HK-2 (cell line): Measurements from ENCODE around the gene ZNF808.
A peak's percentile ranks its signal among the peaks of the same experiment; 100 is the strongest.
"Not testable (repeated sequence)": the region's sequence is repeated elsewhere in the genome, so short reads cannot be mapped to it uniquely, and the experiment has no call there.

Source experiments
- DNase-seq: peaks from one replicate; pipeline ENCODE4 v3.0.0-alpha.2; 2018; ENCODE audit not compliant: unreplicated experiment

ZNF808 gene

DNA sequence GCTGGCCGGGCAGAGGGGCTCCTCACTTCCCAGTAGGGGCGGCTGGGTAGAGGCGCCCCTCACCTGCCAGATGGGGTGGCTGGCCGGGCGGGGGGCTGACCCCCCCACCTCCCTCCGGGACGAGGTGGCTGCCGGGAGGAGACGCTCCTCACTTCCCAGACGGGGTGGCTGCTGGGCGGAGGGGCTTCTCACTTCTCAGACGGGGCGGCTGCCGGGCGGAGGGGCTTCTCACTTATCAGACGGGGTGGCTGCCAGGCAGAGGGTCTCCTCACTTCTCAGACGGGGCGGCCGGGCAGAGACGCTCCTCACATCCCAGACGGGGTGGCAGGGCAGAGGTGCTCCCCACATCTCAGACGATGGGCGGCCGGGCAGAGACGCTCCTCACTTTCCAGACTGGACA, 66.0 kb downstream of the ZNF808 start:
- DNase-seq, result not testable (repeated sequence)

DNA sequence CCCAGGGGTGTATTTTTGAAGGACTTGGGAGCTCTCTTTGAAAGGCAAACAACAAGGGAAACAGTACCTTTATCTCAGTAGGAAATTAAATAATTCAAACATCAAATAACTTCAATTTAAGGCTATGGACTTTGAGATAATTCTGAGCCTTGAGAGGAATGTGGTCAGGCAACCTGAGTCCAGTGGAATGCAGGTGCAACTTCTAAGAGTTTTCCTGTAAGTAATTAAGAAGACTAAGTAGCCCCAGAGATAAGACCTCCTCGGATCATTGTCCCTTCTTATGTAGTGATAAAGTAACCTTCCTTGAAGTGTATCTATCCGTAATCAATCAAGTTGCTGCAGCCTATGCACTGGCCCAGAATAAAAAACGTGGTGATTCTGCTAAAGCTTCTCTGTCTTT, 71.8 kb downstream of the ZNF808 start:
- no peak for DNase-seq

DNA sequence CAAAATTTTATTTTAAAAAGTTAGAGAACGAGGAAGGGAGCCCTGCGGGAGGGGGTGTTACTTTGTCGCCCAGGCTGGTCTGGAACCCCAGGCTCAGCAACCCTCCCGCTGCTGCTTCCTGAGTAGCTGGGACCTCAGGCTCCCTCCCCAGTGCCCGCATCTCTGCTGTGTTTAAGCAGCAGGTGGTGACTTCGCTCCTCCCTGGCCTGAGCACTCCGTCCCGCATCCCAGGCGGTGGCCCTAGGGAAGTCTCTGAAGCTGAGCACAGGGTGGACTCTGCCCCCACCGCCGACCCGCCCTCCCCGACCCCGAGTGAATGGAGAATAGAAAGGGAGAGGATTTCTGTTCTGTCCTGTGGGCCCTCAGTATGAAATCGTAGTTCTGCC, 73.2 kb downstream of the ZNF808 start:
- DNase-seq, result no peak

DNA sequence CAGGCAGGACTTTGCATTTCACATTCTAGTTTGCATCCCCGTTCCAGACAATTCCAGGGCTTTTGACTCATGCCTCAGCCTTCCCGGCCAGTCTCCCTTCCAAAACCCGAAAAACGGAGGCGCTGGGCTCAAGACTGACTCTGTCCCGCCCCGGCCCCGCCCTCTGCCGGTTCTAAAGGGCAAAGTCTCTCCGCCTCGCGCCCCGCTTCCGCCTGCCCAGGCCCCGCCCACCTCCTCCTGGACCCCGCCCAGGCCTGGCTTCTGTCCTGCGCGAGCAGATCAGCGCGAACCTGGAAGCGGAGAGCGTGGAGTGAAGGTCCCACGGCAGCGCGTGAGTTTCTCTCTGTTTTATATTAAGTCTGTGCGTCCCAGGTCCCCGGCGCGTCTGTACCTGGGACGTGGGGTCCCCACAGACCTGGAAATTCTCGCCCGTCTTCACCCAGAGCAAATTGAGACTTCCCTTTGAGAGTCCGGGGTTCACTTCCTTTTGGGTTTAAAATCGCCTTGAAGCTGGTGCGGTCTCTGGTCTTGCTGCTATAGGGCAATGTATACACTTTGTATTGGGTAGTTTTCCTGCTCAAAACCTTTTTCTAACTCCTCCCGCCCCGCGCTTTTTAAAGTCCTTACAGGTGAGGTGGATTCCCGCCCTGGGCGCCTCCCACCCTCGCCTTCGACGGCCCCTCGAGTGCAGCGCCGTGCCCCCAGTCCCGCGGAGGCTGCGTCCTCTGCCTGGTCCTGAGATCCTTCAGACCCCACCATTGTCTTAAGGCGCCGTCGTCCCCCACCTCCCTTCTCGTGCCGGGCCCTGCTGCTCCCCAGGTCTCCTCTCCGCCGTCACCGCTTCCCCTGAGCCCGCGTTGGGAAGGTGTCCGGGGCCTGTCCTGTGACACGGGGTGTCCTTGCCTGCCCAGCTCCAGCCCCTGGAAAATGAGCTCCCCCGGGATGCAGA, 73.8 kb downstream of the ZNF808 start:
- peak; percentile 93 for DNase-seq

DNA sequence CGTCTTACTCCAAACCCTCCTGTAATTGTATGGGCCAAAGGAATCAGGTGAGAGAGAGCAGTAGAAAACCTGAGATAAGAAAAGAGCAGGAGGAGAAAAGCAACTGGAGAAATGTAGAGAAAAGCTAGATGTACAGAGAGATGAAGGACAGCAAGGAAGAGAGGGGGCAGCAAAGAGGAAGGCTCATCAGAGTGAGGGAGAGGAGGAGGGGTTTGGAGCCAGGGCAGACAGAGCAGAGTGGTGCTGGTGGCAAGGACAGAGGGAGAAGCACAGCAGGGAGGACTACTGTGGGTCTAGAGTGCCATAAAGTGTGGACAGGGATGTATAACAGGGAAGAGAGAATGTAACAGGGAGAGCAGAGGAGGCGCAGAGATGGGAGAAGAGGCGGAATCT, 74.5 kb downstream of the ZNF808 start:
- DNase-seq, result not testable (repeated sequence)

DNA sequence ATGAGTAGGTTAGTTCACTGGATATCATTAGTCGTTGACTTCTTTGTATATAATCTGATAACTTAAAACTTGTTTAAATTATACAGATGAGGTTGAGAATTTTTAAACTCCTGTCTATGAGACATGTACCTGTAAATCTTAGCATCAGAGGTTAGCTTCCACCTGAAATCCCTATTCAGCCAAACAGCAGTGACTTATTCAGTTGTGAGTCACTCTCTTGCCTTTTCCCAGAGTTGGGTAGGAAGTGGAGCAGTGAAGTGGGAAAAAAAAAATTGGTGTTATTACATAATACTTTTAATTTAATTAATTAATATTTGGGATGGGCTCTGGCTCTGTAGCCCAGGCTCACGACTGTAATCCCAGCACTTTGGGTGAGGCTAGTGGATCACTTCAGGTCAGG, 75.5 kb downstream of the ZNF808 start:
- DNase-seq, result no peak

DNA sequence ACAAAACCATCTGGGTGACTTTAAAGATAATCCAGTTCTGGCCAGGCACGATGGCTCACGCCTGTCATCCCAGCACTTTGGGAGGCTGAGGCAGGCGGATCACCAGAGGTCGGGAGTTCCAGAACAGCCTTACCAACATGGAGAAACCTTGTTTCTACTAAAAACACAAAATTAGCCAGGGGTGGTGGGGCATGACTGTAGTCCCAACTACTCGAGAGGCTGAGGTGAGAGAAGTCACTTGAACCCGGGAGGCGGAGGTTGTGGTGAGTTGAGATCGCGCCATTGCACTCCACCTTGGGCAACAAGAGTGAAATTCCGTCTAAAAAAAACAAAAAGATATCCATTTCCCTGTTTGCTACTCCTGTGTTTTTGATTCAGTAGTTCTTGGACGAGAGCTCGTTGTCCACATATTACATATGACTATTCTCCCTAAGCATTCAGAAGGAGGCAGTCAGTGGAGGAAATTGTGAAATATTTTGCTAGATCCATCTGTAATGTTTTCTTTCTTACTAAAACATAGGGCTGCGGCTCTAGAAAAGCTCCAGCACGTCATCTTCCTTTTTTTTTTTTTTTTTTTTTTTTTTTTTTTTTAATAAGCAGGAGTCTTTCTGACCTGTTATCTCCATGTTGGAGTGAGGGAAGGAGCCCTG, 76.2 kb downstream of the ZNF808 start:
- DNase-seq, result no peak
